Right hindlimb (tissue), 1 donor: ENCODE data around the gene CENPX.

Experiments
- DNase-seq: peaks from one replicate; pipeline ENCODE4 v3.0.0-alpha.2; 2018

Gene CENPX

DNA sequence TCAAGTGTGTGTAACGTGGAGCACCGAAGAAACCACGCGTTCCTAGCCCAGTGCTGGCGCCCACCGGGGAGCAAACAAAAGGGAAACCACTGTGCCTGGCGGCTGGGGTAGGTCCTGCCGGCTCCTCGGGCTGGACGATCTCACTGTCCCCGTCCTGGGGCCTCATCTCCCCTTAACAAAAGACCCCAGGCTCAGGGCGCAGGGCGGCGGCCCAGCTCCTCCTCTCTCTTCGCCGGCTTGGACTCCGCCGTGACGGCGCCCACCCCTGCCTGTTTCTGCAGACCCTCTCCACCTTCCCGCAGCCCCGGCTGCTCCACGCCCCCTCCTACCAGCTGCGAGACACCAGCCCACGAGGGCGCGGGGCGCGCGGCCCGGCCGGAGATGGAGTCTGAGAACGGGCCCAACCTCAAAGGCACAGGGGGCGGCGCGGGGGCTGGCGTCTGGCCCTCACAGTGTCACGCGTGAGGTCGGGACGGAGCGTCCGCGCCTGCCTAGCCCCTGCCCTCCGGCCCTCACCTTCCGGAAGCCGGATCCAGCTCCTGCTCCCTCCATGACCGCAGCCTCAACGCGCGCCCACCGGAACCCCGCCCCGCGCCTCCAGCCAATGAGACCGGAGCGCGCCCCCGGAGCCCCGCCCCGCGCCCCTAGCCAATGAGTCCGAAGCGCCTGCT lies at the start of gene CENPX:
Gene CENPX, minus strand, starts transcription at position 569 of the 671 bp plus-strand sequence. Its CDS starts 17 bp downstream, at position 552.
- DNase-seq = no peak

DNA sequence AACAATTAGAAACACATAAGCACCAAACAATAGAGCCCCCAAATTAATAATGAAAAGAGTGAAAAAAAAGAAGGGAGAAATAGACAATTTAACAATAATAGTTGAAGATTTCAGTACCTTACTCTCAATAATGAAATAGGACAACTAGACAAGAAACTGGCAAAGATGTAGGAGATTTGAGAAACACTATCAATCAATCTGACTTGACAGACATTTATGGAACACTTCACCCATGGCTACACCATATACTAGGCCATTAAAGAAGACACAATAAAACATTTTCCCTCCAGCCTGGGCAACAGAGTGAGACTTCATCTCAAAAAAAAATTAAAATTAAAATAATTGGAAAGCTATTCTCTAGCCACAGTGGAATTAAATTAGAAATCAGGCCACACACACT lies 47.9 kb upstream of the CENPX start:
- no peak for DNase-seq

DNA sequence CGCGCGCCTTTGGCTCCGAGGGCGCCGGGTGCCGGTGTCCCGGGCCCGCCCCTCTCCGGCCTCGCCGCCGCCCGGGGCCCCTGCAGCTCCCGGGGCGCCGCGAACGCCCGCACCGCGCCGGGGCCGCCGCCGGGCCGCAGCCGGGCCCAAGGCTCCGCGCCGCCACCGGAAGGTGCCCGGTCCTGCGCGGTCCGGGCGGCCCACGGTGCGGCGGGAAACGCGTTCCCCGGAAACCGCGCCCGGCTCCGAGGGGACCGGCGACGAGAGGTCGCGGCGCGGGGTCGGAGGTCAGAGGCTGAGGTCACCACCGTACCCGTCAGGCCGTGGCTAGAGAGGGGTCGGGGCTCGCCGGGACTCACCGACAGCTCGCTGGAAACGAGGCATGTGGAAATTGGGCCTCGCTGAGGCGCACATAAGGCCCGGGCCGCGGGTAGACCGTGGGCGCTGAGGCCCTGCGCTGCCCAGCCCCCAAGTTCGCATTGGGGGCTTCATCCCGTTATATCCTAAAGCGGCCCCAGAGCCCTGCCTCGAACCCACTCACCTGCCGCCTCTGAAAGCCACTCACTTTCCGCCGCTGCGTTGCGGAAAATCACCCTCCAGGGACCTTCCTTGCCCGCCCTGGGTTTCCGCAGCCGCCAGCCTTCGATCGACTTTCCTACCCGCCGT lies 43.1 kb upstream of the CENPX start, which contains the start of gene DUS1L:
Gene DUS1L, minus strand, starts transcription at position 167 of the 666 bp plus-strand sequence. CDS start 745 bp downstream, outside the sequence.
- DNase-seq = peak; percentile 66

DNA sequence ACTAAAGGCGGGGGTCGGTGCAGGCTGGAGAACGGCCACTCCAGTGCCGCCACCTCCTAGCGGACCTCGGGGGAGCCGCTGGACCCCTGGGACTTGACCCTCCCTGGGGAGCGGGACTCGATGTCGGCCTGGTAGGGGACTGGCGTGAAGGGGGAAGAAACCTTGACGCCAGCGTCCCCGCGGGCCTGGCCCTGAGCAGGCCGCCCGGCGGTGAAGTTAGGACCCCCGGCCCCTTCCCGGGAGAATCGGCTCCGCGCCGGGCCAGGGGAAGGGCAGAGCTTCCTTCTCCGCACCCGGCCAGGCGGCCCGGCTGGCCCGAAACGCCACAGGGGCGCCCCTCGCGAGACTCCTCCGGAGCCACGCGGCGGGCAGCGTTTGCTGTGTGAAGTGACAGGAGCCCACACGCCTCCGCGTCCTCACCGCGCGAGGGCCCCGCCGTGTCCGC lies 42.5 kb upstream of the CENPX start:
- no peak for DNase-seq

DNA sequence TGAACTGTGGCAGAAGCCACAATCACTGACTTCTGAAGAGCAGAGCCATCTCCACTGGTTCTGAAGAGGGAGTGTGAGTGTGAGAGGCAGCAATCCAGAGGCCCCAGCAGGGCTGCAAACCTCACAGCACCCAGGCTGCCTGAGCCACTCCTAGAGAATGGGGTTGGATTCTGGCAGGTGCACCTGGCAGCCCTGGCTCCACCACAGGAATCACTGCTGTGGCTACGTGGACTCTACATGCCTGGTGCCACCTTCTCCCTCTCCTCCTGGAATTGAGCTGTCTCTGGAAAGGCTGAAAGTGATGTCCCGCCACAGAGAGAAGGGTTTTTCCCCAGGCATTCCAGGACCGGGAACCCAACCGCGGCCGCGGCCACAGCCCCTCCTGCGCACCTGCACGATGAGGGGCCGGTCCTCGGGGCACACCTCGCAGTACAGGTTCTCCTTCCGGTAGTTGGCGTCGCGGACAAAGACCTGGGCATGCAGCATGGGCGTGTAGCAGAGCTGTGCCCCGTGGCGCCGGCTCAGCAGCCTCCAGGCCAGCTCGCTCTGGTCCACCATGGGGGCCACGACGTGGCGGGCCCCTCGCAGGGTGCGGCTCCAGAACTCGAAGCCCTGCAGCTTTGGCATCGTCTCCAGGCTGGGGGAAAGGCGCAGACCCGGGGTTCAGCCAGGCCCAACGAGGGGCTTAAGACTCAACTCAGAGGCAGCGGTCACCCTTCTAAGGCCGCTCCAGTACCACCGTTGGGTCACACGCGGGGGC lies 41.9 kb upstream of the CENPX start:
- DNase-seq = no peak

DNA sequence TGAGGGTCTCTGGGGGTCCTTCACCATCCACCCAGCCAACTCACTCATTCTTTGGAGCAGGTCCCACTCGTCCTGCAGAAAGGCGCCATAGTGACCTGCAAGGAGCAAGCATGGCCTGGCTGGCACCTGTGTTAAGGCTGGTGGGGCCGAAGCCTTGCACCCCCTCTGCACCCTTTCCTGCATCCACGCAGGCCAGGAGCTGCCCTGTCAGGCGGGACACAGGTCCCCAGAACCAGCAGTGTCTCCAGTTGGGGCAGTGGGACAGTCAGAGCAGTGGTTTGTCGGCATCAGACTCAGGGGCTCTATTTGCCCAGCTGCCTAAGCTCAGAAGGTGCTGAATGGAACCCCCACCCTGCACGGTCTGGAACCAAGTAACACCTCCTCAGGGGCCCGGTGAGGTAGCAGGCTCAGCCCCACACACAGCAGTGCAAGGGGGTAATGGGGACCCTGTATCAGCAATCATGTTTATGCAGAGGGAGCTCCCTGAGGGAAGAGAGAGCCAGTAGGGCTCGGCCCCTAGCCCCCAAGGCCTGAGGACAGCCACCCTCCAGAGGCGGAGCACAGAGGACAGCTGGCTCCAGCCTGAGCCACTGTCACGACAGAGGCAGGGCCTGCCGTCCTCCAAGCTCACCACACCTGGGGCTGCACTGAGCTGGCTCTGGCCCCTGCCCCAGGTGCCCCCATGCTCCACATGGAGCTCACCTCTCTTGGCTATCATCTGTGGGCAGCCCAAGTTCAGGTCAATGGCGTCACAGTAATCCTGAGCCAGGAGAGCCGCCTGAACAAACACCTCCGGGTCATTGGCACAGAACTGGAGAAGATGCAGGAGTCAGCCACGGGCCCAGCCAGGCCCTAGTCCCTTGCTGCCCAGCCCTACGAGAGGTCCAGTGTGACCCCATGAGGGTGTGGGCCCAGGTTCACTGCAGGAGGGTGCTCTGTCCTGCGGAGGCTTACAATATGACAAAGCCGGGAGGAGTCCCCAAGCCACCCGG lies 41.0 kb upstream of the CENPX start:
- no peak for DNase-seq

DNA sequence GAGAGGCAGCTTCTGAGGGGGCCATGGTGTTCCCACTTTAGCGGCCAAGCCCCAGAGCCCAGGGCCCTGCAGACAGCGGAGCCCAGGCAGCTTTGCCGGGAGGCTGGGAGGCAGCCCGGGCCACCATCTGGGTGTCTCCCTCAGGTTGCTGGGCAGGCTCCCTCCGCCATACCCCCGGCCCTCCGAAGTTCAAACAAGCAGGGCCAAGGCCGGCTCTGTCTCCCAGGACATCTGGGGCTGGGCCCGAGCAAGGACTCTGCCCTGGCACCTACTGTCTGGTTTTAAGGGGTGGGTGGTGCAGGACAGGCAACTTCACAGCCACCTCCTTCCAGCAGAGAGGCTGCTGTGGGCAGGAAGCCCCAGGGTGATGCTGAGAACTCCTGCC lies 40.3 kb upstream of the CENPX start:
- DNase-seq = no peak

DNA sequence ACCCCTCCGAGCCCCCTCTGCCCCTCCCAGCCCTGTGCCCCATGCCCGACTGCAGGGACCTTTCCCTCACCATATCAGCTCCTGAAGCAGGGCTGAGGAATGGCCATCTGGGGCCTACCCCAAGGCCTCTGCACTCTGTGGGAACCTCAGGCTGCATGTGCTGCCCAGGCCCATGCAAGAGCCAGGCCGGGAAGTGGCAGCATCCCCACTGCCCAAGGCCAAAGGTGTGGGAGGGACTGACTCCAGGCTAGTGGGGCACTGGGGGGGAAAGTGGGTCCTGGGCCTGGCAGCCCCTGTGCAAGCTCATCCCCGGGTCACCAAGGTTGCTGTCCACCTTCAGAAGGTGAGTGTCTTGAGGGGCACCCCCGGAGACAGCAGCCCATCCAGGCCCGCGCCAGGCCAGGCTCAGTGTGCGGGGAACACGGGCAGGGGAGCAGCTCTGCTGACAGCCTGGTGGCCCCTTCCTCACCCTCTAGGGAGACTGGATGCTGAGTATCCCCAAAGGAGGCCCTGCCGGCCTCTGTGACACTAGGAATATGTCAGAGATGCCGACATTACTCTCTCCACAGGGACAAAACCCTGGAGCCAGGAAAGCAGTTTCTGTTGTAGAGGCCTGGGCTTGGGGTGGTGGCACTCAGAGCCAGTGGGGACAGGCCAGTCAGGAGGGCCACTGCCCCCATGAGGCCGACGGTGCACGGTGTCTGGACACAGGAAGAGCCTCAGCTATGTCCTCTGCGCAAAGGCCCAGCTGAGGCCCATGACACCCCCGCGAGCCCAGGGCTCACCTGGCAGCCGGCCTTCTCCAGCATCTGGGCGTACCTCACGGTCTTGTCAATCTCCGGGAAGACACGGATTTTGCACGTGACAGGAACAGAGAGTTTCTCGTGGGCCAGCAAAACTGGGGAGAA lies 39.7 kb upstream of the CENPX start:
- DNase-seq = no peak

DNA sequence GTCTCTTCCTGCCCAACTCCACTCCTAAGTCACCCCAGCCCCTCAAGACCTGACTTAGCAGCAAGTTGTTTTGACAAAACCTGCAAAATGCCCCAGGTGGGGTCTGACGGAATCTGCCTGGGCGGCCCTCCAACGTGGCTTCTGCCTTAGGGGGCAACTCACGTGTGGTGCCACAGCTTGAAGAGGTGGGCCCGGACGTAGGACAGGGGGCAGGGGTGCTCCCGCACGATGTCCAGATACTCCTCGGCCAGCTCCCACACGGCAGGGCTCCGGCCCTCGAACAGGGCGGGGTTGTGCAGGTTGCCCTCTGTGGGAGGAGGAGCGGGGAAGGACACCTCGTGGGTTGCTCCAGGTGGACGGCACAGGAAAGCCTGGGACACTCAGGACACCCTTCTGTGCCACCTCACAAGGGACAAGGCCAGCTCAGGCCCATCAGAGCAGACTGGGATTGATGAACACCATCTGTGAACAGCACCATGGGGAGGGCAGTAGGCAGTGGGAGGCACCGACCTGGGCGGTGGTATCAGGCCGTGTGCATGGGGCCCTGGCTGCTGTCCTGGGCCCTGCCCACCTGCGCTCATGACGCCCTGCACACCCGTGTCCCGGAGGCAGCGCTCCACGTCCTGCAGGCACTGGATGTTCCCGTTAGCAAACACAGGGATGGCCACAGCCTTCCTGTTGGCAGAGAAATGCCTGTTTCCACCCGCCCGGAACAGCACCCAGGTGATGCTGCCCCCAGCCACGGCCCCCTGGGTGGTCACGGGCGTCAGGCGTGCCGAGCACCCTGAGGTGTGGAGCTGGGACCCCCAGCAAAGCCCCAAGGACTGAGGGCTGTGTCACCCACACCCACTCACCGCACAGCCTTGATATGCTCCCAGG lies 38.6 kb upstream of the CENPX start:
- no peak for DNase-seq

DNA sequence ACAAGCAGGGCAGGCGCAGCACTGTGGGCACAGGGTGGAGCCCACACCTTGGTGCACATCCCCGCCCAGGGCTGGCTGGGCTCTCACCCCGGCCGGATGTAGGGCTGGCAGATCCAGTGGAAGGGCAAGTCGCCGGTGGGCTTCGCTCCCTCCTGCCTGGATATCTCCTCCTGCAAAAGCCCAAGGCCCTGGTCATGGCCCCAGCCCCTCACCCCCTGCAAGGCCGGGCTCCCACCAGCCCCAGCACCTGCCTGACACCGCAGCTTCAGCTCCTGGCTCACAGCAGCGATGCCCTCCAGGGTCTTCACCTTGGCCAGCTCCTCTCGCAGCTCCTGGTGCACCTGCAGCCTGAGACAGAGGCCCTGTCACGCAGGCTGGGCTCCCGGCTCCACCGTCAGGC lies 37.9 kb upstream of the CENPX start:
- DNase-seq = no peak

DNA sequence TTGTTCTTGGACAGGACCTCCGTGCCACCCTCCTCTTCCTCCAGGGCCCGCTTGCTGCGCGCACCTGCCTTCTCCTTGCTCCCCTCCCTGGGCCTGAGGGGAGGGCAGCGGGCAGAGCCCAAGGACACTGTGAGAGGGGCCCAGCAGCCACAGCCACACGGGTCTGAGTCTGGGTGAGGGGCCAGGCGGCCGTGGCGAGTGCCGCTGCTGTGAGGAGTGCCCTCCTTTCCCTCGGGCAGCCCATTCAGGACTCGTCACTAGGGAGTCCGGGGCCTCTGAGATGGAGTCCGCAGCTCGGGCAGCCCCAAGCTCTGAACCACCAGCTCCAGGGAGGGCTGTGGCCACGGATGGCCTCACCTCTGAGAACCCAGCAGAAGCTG lies 37.3 kb upstream of the CENPX start:
- DNase-seq = no peak

DNA sequence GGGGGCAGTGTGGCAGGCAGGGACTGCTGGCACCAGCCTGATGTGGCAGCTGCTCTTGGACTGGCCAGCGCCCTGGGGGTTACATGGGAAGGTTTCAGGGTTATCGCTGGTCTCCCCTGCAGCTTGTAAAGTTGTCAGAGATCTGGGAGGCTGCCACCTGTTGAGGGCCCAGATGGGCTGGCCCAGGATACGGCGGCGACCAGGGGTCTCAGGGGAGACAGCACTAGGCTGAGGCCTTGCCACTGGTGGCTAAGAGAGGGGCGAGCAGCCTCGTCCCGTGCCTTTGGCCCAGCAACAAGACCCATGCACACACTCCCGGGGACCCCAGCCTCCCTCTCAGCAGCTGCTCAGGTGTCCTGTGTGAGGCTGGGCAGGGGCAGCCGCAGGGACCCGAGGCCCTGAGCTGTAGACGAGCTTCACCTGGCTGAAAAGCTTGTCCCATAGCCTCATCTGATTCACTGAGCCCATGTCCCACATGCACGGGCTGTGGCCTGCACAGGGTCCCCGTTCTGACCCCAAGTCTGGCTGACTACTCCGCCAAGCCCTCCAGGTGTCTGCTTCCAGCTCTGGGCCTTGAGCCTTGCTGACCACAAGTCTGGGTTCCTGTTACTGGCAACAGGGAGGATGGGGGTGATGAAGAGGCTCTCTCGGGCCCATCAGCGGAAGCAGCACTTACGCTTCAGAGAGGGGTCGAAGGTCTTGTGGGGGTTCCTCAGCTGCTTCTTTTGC lies 36.8 kb upstream of the CENPX start:
- no peak for DNase-seq

DNA sequence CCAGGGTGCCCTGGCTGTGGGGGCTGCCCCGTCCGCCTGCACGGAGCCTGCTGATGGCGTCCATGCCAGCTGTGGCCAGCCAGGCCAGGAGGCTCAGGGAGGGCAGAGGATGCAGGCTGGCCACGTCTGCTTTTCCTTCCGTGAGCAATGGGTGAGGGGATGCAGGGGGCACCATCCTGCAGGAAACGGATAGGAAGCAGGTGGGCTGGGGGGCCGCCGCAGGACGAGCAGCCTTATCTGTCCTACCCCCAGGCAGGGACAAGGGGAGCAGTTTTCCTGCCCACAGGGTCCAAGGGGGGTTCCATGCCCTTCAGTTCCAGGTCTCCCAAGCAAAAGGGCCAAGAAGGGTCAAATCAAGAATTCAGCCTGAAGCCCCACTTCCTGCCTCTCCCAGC lies 36.2 kb upstream of the CENPX start:
- DNase-seq = no peak

DNA sequence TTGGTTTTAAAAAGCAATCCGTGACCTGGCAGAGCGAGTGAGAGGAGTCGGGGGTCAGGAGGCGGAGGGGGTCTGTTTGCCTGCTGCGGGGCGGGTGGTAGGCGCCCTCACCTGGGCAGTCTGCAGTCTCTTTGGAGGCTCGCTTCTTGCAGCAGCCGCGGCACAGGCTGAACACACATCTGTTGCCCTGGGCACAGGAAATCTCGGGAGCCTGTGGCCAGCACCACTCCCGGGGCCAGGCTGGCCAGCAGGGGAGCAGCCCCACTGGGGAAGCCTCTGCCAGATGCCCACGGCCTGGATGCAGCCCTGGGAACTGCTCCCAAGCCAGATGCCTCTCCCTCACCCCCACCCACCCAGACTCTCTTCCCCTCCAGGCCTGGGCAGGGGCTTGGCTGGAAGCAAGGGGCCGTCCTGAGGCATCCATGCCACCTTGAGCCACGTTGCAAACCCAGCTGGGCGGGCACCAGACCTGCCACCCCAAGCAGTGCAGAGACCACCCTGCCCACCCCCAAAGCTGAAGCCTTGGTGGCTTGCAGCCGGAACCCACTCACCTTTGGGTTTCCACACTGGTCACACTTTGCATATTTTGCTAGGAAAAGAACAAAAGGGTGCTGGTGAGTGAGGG lies 35.7 kb upstream of the CENPX start:
- DNase-seq = peak; percentile 16

DNA sequence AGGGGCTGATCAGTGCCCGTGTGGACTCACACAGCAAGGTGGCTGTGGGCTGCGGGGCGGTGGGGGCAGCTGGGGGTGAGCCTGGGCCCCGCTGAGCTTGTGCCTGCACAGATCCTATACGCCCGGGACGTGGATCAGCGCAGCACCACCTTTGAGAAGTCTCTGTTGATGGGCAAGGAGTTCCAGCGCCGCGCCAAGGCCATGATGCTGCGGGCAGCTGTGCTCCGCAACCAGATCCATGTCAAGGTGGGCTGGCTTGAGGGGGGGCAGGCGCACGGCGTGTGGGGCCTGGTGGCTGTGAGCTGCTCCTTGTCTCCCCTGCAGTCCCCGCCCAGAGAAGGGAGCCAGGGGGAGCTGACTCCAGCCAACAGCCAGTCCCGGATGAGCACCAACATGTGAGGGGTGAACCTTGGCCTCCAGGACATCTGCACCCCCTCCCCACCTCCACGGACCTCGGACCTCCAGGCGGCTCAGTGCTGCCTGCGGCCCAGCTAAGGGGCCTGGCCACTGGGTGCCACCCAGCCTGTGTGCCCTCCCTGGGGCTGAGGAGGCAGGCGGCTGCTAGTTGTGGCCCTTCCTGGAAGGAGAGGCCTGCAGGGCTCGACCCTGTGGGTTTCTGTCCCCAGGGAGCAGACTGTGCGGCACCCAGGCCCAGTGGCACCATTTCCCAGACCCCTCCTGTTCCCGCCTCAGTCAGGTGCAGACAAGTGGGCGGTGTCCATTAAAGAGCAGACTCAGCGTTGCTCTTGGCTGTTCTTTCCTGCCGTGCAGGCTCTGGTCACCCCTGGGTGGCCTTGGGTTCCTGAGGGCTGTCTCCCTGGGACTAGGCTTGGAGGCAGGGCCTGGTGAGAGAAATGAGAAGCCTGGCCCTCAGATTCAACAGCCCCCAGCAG lies 34.3 kb upstream of the CENPX start:
- peak; percentile 32 for DNase-seq

DNA sequence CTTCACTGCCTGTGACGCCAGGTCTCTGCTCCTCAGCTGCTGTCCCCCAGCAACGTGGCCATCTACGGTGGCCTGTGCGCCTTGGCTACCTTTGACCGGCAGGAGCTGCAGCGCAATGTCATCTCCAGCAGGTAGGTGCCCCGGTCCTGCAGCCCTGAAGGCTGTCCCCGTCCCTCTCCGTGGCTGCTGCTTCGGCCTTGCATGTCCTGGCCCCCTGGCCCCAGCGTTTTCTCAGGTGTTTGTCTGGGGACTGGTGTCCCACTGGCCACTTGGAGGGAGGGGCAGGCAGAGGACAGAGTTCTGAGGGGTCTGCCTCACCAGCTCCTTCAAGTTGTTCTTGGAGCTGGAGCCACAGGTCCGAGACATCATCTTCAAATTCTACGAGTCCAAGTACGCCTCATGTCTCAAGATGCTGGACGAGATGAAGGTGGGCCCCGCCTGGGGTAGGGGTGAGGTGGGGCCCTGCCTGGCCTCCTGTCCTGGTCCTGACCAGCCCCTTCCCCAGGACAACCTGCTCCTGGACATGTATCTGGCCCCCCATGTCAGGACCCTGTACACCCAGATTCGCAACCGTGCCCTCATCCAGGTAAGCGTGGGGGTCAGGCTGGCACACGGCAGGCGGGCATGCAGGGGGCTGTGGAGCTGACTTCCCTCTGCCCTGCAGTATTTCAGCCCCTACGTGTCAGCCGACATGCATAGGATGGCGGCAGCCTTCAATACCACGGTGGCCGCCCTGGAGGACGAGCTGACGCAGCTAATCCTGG lies 33.5 kb upstream of the CENPX start:
- peak; percentile 19 for DNase-seq
